H1 (cell line): ENCODE results near the gene IRAK1BP1. TPM values are rescaled to one million over a fixed set of nuclear protein-coding genes. Genes with fewer than 3 reads are reported as not detected.

ENCODE experiments used
- CTCF ChIA-PET: fragments of 300-600 bp; sonication (Branson Sonifier 250); formaldehyde crosslinking; loops from one replicate; lab custom pipeline; 2021; ENCODE audit not compliant: partially characterized antibody; lab: Charles Lee
- POLR2A ChIA-PET: fragments of 300-600 bp; sonication (Branson Sonifier 250); formaldehyde crosslinking; loops from one replicate; lab custom pipeline; 2021; ENCODE audit warnings: inconsistent platforms; ENCODE audit not compliant: partially characterized antibody; lab: Charles Lee
- DNase-seq, 2 experiments: peaks; one replicate each; pipeline versions ENCODE4 v3.0.0 to v3.0.0-alpha.2; 2010 to 2022; ENCODE audit warnings: low spot score in 2 of 2, low read depth in 1 of 2, mixed read lengths in 1 of 2
- FAIRE-seq: peaks from 2 replicates; lab custom pipeline; 2011; peaks lifted over from hg19 to GRCh38; lab: Jason Lieb, UNC
- H2AFZ ChIP-seq: 2 replicates; pipeline ENCODE4 v1.8.1; 2012; ENCODE audit warnings: low read length, inconsistent platforms
- H2AK5ac ChIP-seq: 2 replicates; pipeline ENCODE4 v1.6.1; 2013; ENCODE audit warnings: low read depth, low read length
- H2BK120ac ChIP-seq: replicated peaks from 2 replicates; pipeline ENCODE3; 2013; ENCODE audit warnings: low read depth, low read length, inconsistent platforms
- H2BK12ac ChIP-seq: 2 replicates; pipeline ENCODE4 v1.6.1; 2013; ENCODE audit warnings: low read depth, low read length
- H2BK15ac ChIP-seq: 2 replicates; pipeline ENCODE4 v1.6.1; 2013; ENCODE audit warnings: low read length
- H2BK20ac ChIP-seq: 2 replicates; pipeline ENCODE4 v1.6.1; 2013; ENCODE audit warnings: low read length
- H2BK5ac ChIP-seq: 2 replicates; pipeline ENCODE4 v1.6.1; 2013; ENCODE audit warnings: low read depth, low read length
- H3K14ac ChIP-seq: 2 replicates; pipeline ENCODE4 v1.6.1; 2013; ENCODE audit warnings: inconsistent platforms; ENCODE audit not compliant: insufficient read length
- H3K18ac ChIP-seq: 2 replicates; pipeline ENCODE4 v1.6.1; 2013; ENCODE audit warnings: low read length; ENCODE audit errors: extremely low read depth
- H3K23ac ChIP-seq: 2 replicates; pipeline ENCODE4 v1.6.1; 2013; ENCODE audit warnings: inconsistent platforms; ENCODE audit not compliant: insufficient read length
- H3K23me2 ChIP-seq: 2 replicates; pipeline ENCODE4 v1.6.1; 2013; ENCODE audit warnings: low read depth, low read length
- H3K27ac ChIP-seq: 2 replicates; pipeline ENCODE4 v1.6.1; 2011; ENCODE audit warnings: low read depth, low read length, inconsistent platforms
- H3K27me3 ChIP-seq, 4 experiments: replicated peaks in 1 of 4; 1 replicate in 1 of 4; 2 replicates in 3 of 4; pipeline versions ENCODE4 v1.6.1 to v1.8.1; 2011 to 2013; ENCODE audit warnings: low read length in 3 of 4, mild to moderate bottlenecking in 3 of 4, inconsistent platforms in 2 of 4, mixed read lengths in 2 of 4, moderate library complexity in 1 of 4; ENCODE audit not compliant: control insufficient read depth in 3 of 4, insufficient read depth in 3 of 4; ENCODE audit errors: extremely low read depth in 1 of 4
- H3K36me3 ChIP-seq, 4 experiments: 2 replicates each; pipeline versions ENCODE4 v1.6.1 to v1.8.1; 2011 to 2013; ENCODE audit warnings: mild to moderate bottlenecking in 4 of 4, low read length in 3 of 4, moderate library complexity in 2 of 4, control low read depth in 1 of 4, inconsistent platforms in 1 of 4; ENCODE audit not compliant: insufficient read depth in 4 of 4, control insufficient read depth in 2 of 4
- H3K4ac ChIP-seq: replicated peaks from 2 replicates; pipeline ENCODE3; 2013; ENCODE audit warnings: low read length, low read depth, mixed read lengths, inconsistent platforms; ENCODE audit not compliant: insufficient read length
- H3K4me1 ChIP-seq, 4 experiments: replicated peaks in 1 of 4; 1 replicate in 1 of 4; 2 replicates in 3 of 4; pipeline versions ENCODE4 v1.6.1 to v1.8.1; 2011 to 2013; ENCODE audit warnings: low read length in 3 of 4, inconsistent platforms in 2 of 4, mixed read lengths in 1 of 4; ENCODE audit not compliant: insufficient read depth in 4 of 4, control insufficient read depth in 3 of 4
- H3K4me2 ChIP-seq, 2 experiments: 2 replicates each; pipeline versions ENCODE4 v1.6.1 to v1.8.1; 2011 to 2013; ENCODE audit warnings: low read depth in 2 of 2, low read length in 2 of 2, control low read depth in 1 of 2, inconsistent platforms in 1 of 2, mild to moderate bottlenecking in 1 of 2; ENCODE audit not compliant: insufficient read depth in 1 of 2
- H3K4me3 ChIP-seq, 4 experiments: fragments of 200-600, 300-600 bp in 1 of 4; sonication (generic), shearing (Covaris generic), sonication (Bioruptor Twin) in 1 of 4; 2 replicates each; pipeline versions ENCODE4 v1.5.1 to v1.8.1; 2011 to 2016; ENCODE audit warnings: low read length in 4 of 4, low read depth in 3 of 4, control low read depth in 2 of 4, inconsistent platforms in 2 of 4, mild to moderate bottlenecking in 2 of 4, mixed read lengths in 1 of 4, moderate library complexity in 1 of 4; ENCODE audit not compliant: insufficient read depth in 2 of 4; ENCODE audit errors: extremely low read depth in 1 of 4
- H3K56ac ChIP-seq: replicated peaks from 2 replicates; pipeline ENCODE3; 2013; ENCODE audit warnings: low read depth, mild to moderate bottlenecking, mixed read lengths, low read length, inconsistent platforms; ENCODE audit not compliant: insufficient read length
- H3K79me1 ChIP-seq: 2 replicates; pipeline ENCODE4 v1.6.1; 2013; ENCODE audit warnings: low read depth, low read length, control low read depth
- H3K79me2 ChIP-seq, 2 experiments: 2 replicates each; pipeline versions ENCODE4 v1.6.1 to v1.8.1; 2012 to 2013; ENCODE audit warnings: low read length in 2 of 2, mild to moderate bottlenecking in 2 of 2, inconsistent platforms in 1 of 2; ENCODE audit not compliant: insufficient read depth in 2 of 2, control insufficient read depth in 1 of 2
- H3K9ac ChIP-seq, 4 experiments: replicated peaks in 1 of 4; 1 replicate in 1 of 4; 2 replicates in 3 of 4; pipeline versions ENCODE4 v1.6.1 to v1.8.1; 2011 to 2013; ENCODE audit warnings: low read depth in 3 of 4, low read length in 3 of 4, control low read depth in 2 of 4, mild to moderate bottlenecking in 2 of 4, moderate library complexity in 2 of 4, inconsistent platforms in 1 of 4; ENCODE audit errors: extremely low read depth in 1 of 4
- H3K9me3 ChIP-seq, 2 experiments: 2 replicates each; pipeline versions ENCODE4 v1.6.1 to v1.8.1; 2012 to 2013; ENCODE audit warnings: mild to moderate bottlenecking in 2 of 2, moderate library complexity in 2 of 2, control low read depth in 1 of 2, inconsistent platforms in 1 of 2, low read depth in 1 of 2, low read length in 1 of 2, mixed read lengths in 1 of 2; ENCODE audit not compliant: insufficient read depth in 2 of 2
- H4K20me1 ChIP-seq, 2 experiments: replicated peaks in 1 of 2; 2 replicates each; pipeline versions ENCODE3 to v1.8.1; 2011 to 2013; ENCODE audit warnings: inconsistent platforms in 2 of 2, low read length in 2 of 2, mild to moderate bottlenecking in 1 of 2; ENCODE audit not compliant: insufficient read depth in 2 of 2, control insufficient read depth in 1 of 2
- H4K5ac ChIP-seq: 2 replicates; pipeline ENCODE4 v1.6.1; 2013; ENCODE audit warnings: low read length, low read depth, mixed read lengths, inconsistent platforms; ENCODE audit not compliant: insufficient read length
- H4K8ac ChIP-seq: 2 replicates; pipeline ENCODE4 v1.8.0; 2013; ENCODE audit warnings: mild to moderate bottlenecking, moderate library complexity, low read length, inconsistent platforms; ENCODE audit not compliant: insufficient read depth; ENCODE audit errors: extremely low read depth
- H4K91ac ChIP-seq: replicated peaks from 2 replicates; pipeline ENCODE3; 2013; ENCODE audit warnings: low read length, mixed read lengths, inconsistent platforms; ENCODE audit not compliant: insufficient read length
- WGBS, 2 experiments: shearing (Covaris generic) in 1 of 2; methylation state at CpG; one replicate each; pipeline versions ENCODE4 v1.1.6 to v1.1.7; 2013 to 2015; ENCODE audit warnings: low lambda C conversion rate in 2 of 2, mixed read lengths in 2 of 2, inconsistent platforms in 1 of 2, low coverage in 1 of 2, missing lambda C conversion rate in 1 of 2; ENCODE audit not compliant: insufficient replicate concordance in 2 of 2, insufficient coverage in 1 of 2, insufficient read length in 1 of 2; ENCODE audit errors: extremely low coverage in 1 of 2, missing lambda C conversion rate in 1 of 2; 5-methylcytosine and 5-hydroxymethylcytosine counted together
- polyA plus RNA-seq, 7 experiments: library from polyadenylated mRNA; depleted of rRNA in 3 of 7; stranded (reverse) in 5 of 7; unstranded in 2 of 7; fragments of >200 nt in 5 of 7; fragments of 200-250 nt in 2 of 7; gene quantifications; 1 replicate in 5 of 7; 2 replicates in 1 of 7; 4 replicates in 1 of 7; pipeline versions ENCODE4 v1.2.1 to v1.2.3, GENCODE V29; 2011 to 2013; ENCODE audit warnings: missing spikeins in 2 of 7, mixed read lengths in 2 of 7
- total RNA-seq: library from RNA; stranded (reverse); fragmentation: NEBNext Ultra II Directional; extraction: Animal tissue kit (Norgen Biotek cat#: 25700); gene quantifications from 2 replicates; pipeline ENCODE4 v1.2.1, GENCODE V29; 2021

Gene IRAK1BP1
- total and polyA plus RNA-seq, 2 of the 8 experiments (the other 6 are each of a cell fraction or from before 2014, with no cell fraction given), result 3.7 to 4.7 TPM

DNA sequence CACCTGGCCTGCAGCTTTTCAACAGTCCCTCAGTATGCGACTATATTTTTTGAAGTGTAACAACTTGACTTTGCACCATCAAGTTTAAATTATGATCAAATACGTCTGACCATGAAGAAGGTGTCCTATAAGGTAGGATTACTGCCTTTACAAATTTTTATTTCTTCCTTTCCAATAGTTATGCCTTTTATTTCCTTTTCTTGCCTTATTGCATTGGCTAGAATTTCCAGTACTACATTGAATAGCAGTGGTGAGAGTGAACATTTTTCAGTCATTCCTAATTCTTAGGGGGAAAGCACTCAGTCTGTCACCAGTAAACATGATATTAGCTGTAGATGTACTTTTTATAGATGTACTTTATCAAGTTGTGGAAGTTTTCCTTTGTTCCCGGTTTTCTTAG is 81.4 kb downstream of the IRAK1BP1 start:
- POLR2A ChIA-PET, result no interaction called here
- WGBS, 2 experiments, result 89% methylated on average over 3 of the region's 3 CpGs; no CpG with 5 or more reads in 1 of the 2 experiments
- H4K8ac ChIP-seq, result no peak overlapping the region

More for the DNA sequence above, 81.4 kb downstream of the IRAK1BP1 start:
- no peak for FAIRE-seq
- no peak overlapping the region for H2BK5ac ChIP-seq
- no peaks in the 10 kb centered on the region for H3K4me1 ChIP-seq
- CTCF ChIA-PET, result interaction anchor here (0.7 kb wide), 1 partner anchor 565 kb away, joined by 3 read pairs; no protein-coding TSS in a partner anchor
- H3K79me1 ChIP-seq, result no peaks in the 10 kb centered on the region
- no peak overlapping the region for H4K5ac ChIP-seq
- no peak overlapping the region for H2BK20ac ChIP-seq
- no peak overlapping the region for H3K27ac ChIP-seq
- H2AFZ ChIP-seq, result no peak overlapping the region
- H4K20me1 ChIP-seq, result no peaks in the 10 kb centered on the region
- peaks cover 4 to 95% (median 56%) of the 10 kb centered on the region in 4 experiments for H3K36me3 ChIP-seq
- peaks cover 0 to 1% (median 0%) of the 10 kb centered on the region in 4 experiments; a peak in 1 of 7 replicates for H3K27me3 ChIP-seq
- no peak overlapping the region for H2BK120ac ChIP-seq
- H3K9ac ChIP-seq, result no peak overlapping the region
- no peak overlapping the region for H3K4ac ChIP-seq
- H3K9me3 ChIP-seq, result peaks cover 0 to 10% of the 10 kb centered on the region in 2 experiments; a peak in 3 of 4 replicates
- H3K23ac ChIP-seq, result no peak overlapping the region
- no peaks in the 10 kb centered on the region for H3K23me2 ChIP-seq
- H3K18ac ChIP-seq, result no peak overlapping the region
- no peak overlapping the region for H2BK12ac ChIP-seq
- H3K56ac ChIP-seq, result no peak overlapping the region
- H4K91ac ChIP-seq, result no peak overlapping the region
- no peak overlapping the region for H2BK15ac ChIP-seq
- no peaks in the 10 kb centered on the region for H3K79me2 ChIP-seq
- no peak overlapping the region for H3K14ac ChIP-seq
- H2AK5ac ChIP-seq, result no peak overlapping the region
- no peak overlapping the region for H3K4me2 ChIP-seq
- H3K4me3 ChIP-seq, result no peak overlapping the region
- DNase-seq, result no peak
